Epithelial cell of proximal tubule (primary cell): ENCODE measurements around the gene RBCK1. TPM values are rescaled to one million over a fixed set of nuclear protein-coding genes. Genes with fewer than 3 reads are reported as not detected.

Experiments
- DNase-seq: peaks from one replicate; pipeline ENCODE4 v3.0.0-alpha.2; 2011; ENCODE audit warnings: low read depth
- H3K4me3 ChIP-seq: 2 replicates; pipeline ENCODE4 v1.5.1; 2011; ENCODE audit warnings: low read depth, mild to moderate bottlenecking, low read length
- CTCF ChIP-seq: conservative IDR thresholded peaks from 2 replicates; pipeline ENCODE4 v1.5.1; 2012; ENCODE audit warnings: low read depth, mild to moderate bottlenecking, low read length
- total RNA-seq: library from RNA; depleted of rRNA; stranded (reverse); fragments of >200 nt; gene quantifications from 2 replicates; pipeline ENCODE4 v1.2.3, GENCODE V29; 2015

RBCK1 gene
- total RNA-seq = 106 and 133 TPM in 2 replicates

- peak within 1 kb of the TSS; percentile 98 for H3K4me3 ChIP-seq
- no peak for TF ChIP-seq CTCF
- no peak for DNase-seq
These were observed at the start of gene RBCK1 for GRCh38 chr20:407953-408842. TSS of gene RBCK1 (plus strand) at chr20:408299. CDS start at chr20:408758, 459 bp downstream.

DNA sequence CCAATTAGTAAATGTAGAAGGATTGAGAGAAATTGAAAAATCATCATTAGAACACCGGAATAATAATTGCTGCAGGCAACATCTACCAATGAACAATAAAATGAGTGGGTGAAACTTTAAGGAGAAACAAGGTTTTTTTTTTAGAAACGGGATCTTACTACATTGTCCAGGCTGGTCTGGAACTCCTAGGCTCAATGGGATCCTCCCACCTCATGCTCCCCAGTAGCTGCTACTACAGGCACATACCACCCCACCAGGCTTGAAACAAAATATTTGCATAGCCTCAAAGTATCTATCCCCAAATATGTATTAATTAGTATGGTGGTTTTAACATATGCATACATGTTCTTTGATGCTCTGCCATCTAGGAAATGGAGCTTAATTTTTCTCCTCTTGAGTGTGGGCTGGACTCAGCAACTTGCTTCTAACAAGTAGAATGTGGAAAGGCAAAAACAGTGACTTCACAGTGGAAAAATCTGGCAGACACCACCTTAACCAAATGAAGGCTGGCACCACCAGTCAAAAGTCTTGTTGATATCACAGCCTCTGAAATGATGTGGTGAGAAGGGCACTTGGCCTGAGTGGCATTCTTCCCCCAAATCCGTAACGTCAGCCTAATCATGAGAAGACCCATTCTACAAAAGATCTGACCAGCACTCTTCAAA, 49.1 kb upstream of the RBCK1 start:
- no peak for DNase-seq
- TF ChIP-seq CTCF = no peak
- H3K4me3 ChIP-seq = no peak overlapping the region

- no peak overlapping the region for H3K4me3 ChIP-seq
- no peak for DNase-seq
- no peak for TF ChIP-seq CTCF
These were observed 46.5 kb upstream of the RBCK1 start for GRCh38 chr20:361561-361960.

DNA sequence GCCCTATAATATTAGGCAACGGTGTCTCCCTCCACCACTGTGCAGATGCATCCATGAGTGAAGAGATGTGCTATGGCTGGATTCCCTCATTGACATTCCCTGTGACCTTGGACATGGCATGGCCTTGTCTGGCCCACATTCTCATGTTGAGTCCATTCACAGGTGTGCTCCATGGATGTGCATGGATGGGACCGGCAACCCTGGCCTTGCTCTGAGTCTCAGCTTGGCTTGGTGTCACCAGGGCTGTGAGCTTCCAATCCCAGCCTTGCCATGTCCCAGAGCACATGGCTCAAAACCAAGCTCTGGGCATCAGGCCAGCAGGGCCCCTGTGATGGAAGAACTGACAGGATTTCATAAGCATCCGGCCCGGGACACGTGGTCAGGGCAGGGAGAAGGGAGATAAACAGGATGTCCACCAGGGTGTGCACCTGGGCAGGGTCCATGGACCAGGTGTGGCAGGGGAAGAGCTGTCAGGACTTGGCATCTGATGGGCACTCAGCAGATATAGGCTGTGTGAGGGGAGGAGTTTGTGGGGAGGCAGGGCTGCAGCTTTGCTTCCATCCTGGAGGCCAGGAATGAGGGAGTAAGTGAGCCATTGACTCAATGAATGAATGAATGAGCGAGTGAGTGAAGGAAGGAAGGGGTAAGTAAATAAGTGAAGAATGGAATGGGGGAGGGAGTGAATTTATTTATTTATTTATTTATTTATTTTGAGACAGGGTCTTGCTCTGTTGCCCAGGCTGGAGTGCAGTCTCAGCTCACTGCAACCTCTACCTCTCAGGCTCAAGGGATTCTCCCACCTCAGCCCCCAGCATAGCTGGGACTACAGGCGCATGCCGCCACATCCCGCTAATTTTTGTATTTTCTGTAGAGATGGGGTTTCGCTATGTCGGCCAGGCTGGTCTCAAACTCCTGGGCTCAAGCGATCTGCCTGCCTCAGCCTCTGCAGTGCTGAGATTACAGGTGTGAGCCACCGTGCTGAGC, 45.5 kb upstream of the RBCK1 start:
- no peak overlapping the region for H3K4me3 ChIP-seq
- peak; percentile 75 for TF ChIP-seq CTCF
- peak; percentile 71 for DNase-seq

DNA sequence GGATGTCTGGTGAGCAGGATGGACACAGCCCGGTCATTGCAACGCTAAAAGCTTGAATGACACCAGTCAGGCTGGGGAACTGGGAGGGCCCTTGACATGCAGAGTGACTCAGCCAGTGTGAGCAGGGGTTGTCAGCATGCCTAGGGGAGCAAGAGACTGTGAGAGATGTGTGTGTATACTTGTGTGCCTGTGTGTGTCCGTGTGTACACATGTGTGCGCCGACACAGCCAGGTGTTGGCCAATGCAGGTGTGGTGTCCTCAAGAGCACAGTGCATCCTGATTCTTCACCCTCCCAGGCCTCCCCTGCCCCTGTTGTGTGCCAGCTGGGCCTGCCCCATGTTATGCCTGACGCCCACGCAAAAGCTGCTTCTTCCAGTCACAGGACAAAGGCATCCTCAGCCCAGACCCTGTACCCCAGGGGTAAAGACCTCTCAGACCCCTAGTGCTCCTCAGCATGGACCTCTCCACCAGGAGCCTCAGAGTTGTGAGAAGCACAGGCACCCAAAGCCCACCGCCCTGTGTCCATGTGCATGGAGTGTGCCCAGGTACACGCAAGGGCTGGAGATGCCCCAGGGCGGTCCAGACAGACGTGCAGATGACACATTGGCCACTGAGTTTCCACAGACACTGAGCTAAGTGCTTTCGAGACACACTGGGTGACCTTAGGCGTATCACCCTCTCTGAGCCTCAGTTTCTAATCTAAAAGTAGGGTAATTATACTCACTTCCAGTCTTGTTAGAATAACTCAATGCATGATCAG, 44.6 kb upstream of the RBCK1 start:
- no peak for TF ChIP-seq CTCF
- DNase-seq = no peak
- H3K4me3 ChIP-seq = no peak overlapping the region
